HepG2 (cell line): ENCODE data around the gene TNS4. TPM values are rescaled to one million over a fixed set of nuclear protein-coding genes. Genes with fewer than 3 reads are reported as not detected.

Experiments used
- ARNT ChIP-seq: fragments of 450-650 bp; IDR thresholded peaks from 2 replicates; pipeline ENCODE4 v1.6.1; 2017
- CCDC6 ChIP-seq: sonication (generic); formaldehyde crosslinking; IDR thresholded peaks from 2 replicates; pipeline ENCODE4 v1.8.1; 2022; ENCODE audit warnings: mild to moderate bottlenecking, missing genetic modification reagents, moderate library complexity
- GATAD1 ChIP-seq: IDR thresholded peaks from 2 replicates; pipeline ENCODE4 v1.6.1; 2016; ENCODE audit warnings: missing genetic modification reagents, missing compliant biosample characterization
- MEF2D ChIP-seq: sonication (generic); formaldehyde crosslinking; IDR thresholded peaks from 2 replicates; pipeline ENCODE4 v1.5.1; 2020; ENCODE audit warnings: mild to moderate bottlenecking, missing genetic modification reagents
- THAP11 ChIP-seq: IDR thresholded peaks from 2 replicates; pipeline ENCODE4 v1.6.1; 2016; ENCODE audit warnings: missing biosample characterization, missing genetic modification reagents
- ZMAT3 ChIP-seq: sonication (generic); formaldehyde crosslinking; conservative IDR thresholded peaks from 2 replicates; pipeline ENCODE4 v1.7.0; 2021; ENCODE audit warnings: missing genetic modification reagents
- ZNF138 ChIP-seq: sonication (generic); formaldehyde crosslinking; IDR thresholded peaks from 2 replicates; pipeline ENCODE4 v1.5.0; 2020; ENCODE audit warnings: mild to moderate bottlenecking, low read depth, missing genetic modification reagents
- ZNF180 ChIP-seq: sonication (generic); formaldehyde crosslinking; IDR thresholded peaks from 2 replicates; pipeline ENCODE4 v1.4.0; 2020; ENCODE audit warnings: low read depth, missing genetic modification reagents, borderline replicate concordance
- ZNF430 ChIP-seq: sonication (generic); formaldehyde crosslinking; IDR thresholded peaks from 2 replicates; pipeline ENCODE4 v1.9.0; 2021; ENCODE audit warnings: mild to moderate bottlenecking, missing genetic modification reagents
- ZNF484 ChIP-seq: sonication (generic); formaldehyde crosslinking; IDR thresholded peaks from 2 replicates; pipeline ENCODE4 v1.5.1; 2020; ENCODE audit warnings: mild to moderate bottlenecking, low read depth, missing genetic modification reagents, borderline replicate concordance
- ZNF501 ChIP-seq: sonication (generic); formaldehyde crosslinking; IDR thresholded peaks from 2 replicates; pipeline ENCODE4 v1.5.1; 2020; ENCODE audit warnings: mild to moderate bottlenecking, moderate library complexity, missing genetic modification reagents
- ZNF546 ChIP-seq: sonication (generic); formaldehyde crosslinking; conservative IDR thresholded peaks from 2 replicates; pipeline ENCODE4 v1.8.1; 2023; ENCODE audit warnings: mild to moderate bottlenecking, missing genetic modification reagents
- ZNF670 ChIP-seq: sonication (generic); formaldehyde crosslinking; IDR thresholded peaks from 2 replicates; pipeline ENCODE4 v1.8.0; 2022; ENCODE audit warnings: mild to moderate bottlenecking, missing genetic modification reagents, borderline replicate concordance
- ZNF737 ChIP-seq: sonication (generic); formaldehyde crosslinking; IDR thresholded peaks from 2 replicates; pipeline ENCODE4 v1.5.0; 2020; ENCODE audit warnings: missing genetic modification reagents, mild to moderate bottlenecking, borderline replicate concordance
- ZNF749 ChIP-seq: sonication (generic); formaldehyde crosslinking; IDR thresholded peaks from 2 replicates; pipeline ENCODE4 v1.8.0; 2022; ENCODE audit warnings: mild to moderate bottlenecking, missing genetic modification reagents, moderate library complexity, borderline replicate concordance
- polyA plus RNA-seq, 8 experiments: library from polyadenylated mRNA; depleted of rRNA in 3 of 8; stranded (reverse) in 7 of 8; unstranded in 1 of 8; fragments of >200 nt; fragmentation: Illumina TruSeq in 4 of 8; extraction: Trizol in 4 of 8; gene quantifications; 2 replicates each; pipeline versions ENCODE4 v1.2.1 to v1.2.3, GENCODE V29; 2011 to 2016; ENCODE audit warnings: low read depth in 4 of 8, missing spikeins in 1 of 8, mixed read lengths in 1 of 8; ENCODE audit not compliant: insufficient read depth in 1 of 8
- total RNA-seq, 5 experiments: library from RNA; depleted of rRNA; stranded (reverse); fragments of >200 nt; fragmentation: Illumina TruSeq; extraction: Trizol; gene quantifications; 2 replicates each; pipeline ENCODE4 v1.2.3, GENCODE V29; 2016; ENCODE audit warnings: low read depth in 1 of 5
- TF ChIP-seq, protein P1 (sequence below): sonication (generic); formaldehyde crosslinking; IDR thresholded peaks from 2 replicates; pipeline ENCODE4 v1.4.0; 2020; ENCODE audit warnings: missing genetic modification reagents, borderline replicate concordance
- TF ChIP-seq, protein P2 (sequence below): IDR thresholded peaks from 2 replicates; pipeline ENCODE4 v1.6.1; 2016; ENCODE audit warnings: mild to moderate bottlenecking, missing biosample characterization, missing genetic modification reagents
- TF ChIP-seq, protein P3 (sequence below): sonication (generic); formaldehyde crosslinking; IDR thresholded peaks from 2 replicates; pipeline ENCODE4 v1.4.0; 2020; ENCODE audit warnings: missing genetic modification reagents
- TF ChIP-seq, protein P4 (sequence below): sonication (generic); formaldehyde crosslinking; IDR thresholded peaks from 2 replicates; pipeline ENCODE4 v1.4.0; 2020; ENCODE audit warnings: missing genetic modification reagents, borderline replicate concordance
- TF ChIP-seq, protein P5 (sequence below): sonication (generic); formaldehyde crosslinking; conservative IDR thresholded peaks from 2 replicates; pipeline ENCODE4 v1.4.0; 2020; ENCODE audit warnings: missing genetic modification reagents
- TF ChIP-seq, protein P6 (sequence below): sonication (generic); formaldehyde crosslinking; IDR thresholded peaks from 2 replicates; pipeline ENCODE4 v1.5.0; 2020; ENCODE audit warnings: mild to moderate bottlenecking, missing genetic modification reagents

TNS4 gene
- total and polyA plus RNA-seq, 2 of the 13 experiments (the other 11 are each of a cell fraction or from before 2014, with no cell fraction given), result 0.58 to 2.1 TPM

DNA sequence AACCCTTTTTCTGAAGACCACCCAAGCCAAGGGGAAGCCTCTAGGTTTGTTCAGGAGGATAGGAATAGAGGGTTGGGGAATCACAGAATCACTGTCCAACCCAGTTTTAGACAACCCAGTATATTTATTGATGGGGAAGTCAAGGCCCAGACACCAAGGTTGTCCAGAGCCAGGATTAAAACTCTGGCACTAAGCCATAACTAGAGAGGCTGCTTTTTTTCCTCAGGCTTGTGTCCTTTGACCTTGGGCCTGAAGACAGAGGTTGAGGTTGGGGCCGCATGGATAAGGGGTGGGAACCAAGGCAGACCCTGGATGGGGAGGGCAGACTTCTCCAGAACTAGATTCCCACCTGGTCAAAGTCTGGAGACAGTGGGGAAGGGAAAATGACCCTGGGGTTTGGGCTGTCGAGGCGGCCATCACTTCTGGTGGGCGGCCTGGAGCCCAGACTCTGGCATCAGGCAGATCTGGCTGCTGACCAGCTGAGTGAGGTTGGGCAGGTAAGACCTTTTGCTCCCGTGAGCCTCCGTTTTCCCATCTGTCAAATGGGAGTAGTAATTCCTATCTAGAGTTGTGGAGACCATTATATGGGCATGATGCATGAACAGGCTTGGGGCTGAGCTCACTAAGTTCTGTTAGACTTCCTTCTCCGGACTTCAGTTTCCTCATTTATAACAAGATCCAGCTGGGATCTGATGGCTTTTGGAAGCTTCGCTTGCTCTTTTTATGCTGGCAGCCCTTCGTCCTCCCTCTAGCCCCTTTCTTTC lies 40.3 kb downstream of the TNS4 start (continued):
- TF ChIP-seq, protein P1, sequence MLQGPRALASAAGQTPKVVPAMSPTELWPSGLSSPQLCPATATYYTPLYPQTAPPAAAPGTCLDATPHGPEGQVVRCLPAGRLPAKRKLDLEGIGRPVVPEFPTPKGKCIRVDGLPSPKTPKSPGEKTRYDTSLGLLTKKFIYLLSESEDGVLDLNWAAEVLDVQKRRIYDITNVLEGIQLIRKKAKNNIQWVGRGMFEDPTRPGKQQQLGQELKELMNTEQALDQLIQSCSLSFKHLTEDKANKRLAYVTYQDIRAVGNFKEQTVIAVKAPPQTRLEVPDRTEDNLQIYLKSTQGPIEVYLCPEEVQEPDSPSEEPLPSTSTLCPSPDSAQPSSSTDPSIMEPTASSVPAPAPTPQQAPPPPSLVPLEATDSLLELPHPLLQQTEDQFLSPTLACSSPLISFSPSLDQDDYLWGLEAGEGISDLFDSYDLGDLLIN (CRISPR knock-in tag), result no peak
- no peak for TF ChIP-seq ARNT
- TF ChIP-seq ZNF737 (CRISPR knock-in tag), result no peak
- peak; percentile 31; the same call in 1 of the 2 replicates for TF ChIP-seq ZNF430 (CRISPR knock-in tag)
- no peak for TF ChIP-seq ZMAT3
- TF ChIP-seq ZNF180, result no peak
- TF ChIP-seq ZNF484 (CRISPR knock-in tag), result no peak
- TF ChIP-seq ZNF670 (CRISPR knock-in tag), result no peak
- no peak for TF ChIP-seq THAP11 (CRISPR knock-in tag)
- TF ChIP-seq, protein P2, sequence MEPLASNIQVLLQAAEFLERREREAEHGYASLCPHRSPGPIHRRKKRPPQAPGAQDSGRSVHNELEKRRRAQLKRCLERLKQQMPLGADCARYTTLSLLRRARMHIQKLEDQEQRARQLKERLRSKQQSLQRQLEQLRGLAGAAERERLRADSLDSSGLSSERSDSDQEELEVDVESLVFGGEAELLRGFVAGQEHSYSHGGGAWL (CRISPR knock-in tag), result no peak
- no peak for TF ChIP-seq CCDC6 (CRISPR knock-in tag)
- TF ChIP-seq ZNF749 (CRISPR knock-in tag), result no peak
- TF ChIP-seq, protein P3, sequence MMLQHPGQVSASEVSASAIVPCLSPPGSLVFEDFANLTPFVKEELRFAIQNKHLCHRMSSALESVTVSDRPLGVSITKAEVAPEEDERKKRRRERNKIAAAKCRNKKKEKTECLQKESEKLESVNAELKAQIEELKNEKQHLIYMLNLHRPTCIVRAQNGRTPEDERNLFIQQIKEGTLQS (CRISPR knock-in tag), result no peak
- TF ChIP-seq ZNF501 (CRISPR knock-in tag), result no peak
- TF ChIP-seq, protein P4, sequence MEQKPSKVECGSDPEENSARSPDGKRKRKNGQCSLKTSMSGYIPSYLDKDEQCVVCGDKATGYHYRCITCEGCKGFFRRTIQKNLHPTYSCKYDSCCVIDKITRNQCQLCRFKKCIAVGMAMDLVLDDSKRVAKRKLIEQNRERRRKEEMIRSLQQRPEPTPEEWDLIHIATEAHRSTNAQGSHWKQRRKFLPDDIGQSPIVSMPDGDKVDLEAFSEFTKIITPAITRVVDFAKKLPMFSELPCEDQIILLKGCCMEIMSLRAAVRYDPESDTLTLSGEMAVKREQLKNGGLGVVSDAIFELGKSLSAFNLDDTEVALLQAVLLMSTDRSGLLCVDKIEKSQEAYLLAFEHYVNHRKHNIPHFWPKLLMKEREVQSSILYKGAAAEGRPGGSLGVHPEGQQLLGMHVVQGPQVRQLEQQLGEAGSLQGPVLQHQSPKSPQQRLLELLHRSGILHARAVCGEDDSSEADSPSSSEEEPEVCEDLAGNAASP (CRISPR knock-in tag), result no peak
- no peak for TF ChIP-seq ZNF546 (CRISPR knock-in tag)
- no peak for TF ChIP-seq MEF2D (CRISPR knock-in tag)
- no peak for TF ChIP-seq ZNF138
- TF ChIP-seq, protein P5, sequence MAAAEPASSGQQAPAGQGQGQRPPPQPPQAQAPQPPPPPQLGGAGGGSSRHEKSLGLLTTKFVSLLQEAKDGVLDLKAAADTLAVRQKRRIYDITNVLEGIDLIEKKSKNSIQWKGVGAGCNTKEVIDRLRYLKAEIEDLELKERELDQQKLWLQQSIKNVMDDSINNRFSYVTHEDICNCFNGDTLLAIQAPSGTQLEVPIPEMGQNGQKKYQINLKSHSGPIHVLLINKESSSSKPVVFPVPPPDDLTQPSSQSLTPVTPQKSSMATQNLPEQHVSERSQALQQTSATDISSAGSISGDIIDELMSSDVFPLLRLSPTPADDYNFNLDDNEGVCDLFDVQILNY (CRISPR knock-in tag), result no peak
- no peak for TF ChIP-seq GATAD1
- TF ChIP-seq, protein P6, sequence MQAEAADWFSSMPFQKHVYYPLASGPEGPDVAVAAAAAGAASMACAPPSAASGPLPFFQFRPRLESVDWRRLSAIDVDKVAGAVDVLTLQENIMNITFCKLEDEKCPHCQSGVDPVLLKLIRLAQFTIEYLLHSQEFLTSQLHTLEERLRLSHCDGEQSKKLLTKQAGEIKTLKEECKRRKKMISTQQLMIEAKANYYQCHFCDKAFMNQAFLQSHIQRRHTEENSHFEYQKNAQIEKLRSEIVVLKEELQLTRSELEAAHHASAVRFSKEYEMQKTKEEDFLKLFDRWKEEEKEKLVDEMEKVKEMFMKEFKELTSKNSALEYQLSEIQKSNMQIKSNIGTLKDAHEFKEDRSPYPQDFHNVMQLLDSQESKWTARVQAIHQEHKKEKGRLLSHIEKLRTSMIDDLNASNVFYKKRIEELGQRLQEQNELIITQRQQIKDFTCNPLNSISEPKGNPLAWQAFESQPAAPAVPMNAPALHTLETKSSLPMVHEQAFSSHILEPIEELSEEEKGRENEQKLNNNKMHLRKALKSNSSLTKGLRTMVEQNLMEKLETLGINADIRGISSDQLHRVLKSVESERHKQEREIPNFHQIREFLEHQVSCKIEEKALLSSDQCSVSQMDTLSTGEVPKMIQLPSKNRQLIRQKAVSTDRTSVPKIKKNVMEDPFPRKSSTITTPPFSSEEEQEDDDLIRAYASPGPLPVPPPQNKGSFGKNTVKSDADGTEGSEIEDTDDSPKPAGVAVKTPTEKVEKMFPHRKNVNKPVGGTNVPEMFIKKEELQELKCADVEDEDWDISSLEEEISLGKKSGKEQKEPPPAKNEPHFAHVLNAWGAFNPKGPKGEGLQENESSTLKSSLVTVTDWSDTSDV, result no peak
